Thyroid gland (tissue), 4 donors: Measurements from ENCODE around the gene DDX24.

Experiments
- CTCF ChIP-seq, 6 experiments: fragments of 200-600 bp in 3 of 6; fragments of 450-650 bp in 3 of 6; sonication (generic) in 3 of 6; IDR thresholded peaks; one replicate each; pipeline ENCODE4 v1.5.1; 2016 to 2019; ENCODE audit warnings: antibody characterized with exemption in 6 of 6, mild to moderate bottlenecking in 2 of 6, inconsistent platforms in 1 of 6, moderate library complexity in 1 of 6
- POLR2A ChIP-seq, 2 donors: fragments of 450-650 bp; IDR thresholded peaks; one replicate each; pipeline ENCODE4 v1.6.1; 2017; ENCODE audit warnings: antibody characterized with exemption in 2 of 2, mild to moderate bottlenecking in 2 of 2, moderate library complexity in 1 of 2

DNA sequence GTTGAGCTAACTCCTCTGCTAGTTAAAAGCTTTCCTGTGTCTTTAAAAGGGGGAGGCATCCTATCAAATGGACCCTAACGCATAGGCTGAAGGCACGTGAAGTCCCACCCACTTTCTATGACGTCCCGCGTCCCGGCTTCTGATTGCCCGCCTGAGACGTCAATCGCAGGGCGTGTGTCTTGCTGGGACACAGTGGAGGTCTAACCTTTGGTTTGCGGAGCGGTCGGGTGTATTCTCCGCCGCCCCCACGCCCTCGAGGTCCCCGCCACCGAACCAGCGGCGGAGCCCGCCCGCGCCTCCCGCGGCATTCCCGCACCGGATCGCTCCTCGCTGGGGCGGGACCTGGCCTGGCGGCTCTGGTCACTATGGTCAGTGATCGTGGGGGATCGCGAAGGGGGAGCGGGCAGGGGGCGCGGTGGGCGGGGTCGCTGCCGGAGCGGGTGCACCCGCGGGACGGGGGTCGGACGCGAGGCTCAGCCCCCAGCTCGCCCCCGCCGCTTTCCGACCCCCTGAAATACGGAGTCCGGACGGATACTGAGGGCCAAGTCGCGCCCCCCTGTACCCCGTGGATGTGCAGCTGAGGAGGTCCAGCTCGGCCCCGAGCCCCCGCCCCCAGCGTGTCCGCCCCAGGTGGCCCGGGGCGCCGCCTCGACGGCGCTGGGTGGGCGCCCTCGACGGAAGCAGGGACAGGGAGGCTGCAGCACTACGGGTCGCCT, 54.7 kb downstream of the DDX24 start, which contains the start of gene OTUB2:
- TF ChIP-seq CTCF (IDR thresholded peaks at IDR 0.05) (no peak), POLR2A (IDR thresholded peaks at IDR 0.05) (no peak)
